ENCODE data around the gene FAT2. TPM values are rescaled to one million over a fixed set of nuclear protein-coding genes. Genes with fewer than 3 reads are reported as not detected.

The FAT2 gene
- total and polyA plus RNA-seq, 2 experiments from 2014 or later = 0.06 to 0.59 TPM

GRCh38 chr5:151570512-151571269 lies 20.4 kb downstream of the FAT2 start:
- no peaks in the 10 kb centered on the region for H3K36me3 ChIP-seq (ENCODE audit: insufficient read depth)
- H3K4me2 ChIP-seq = peak overlapping the region; percentile 58; the same call in 1 of the 2 replicates
- DNase-seq (ENCODE audit: low spot score) = peak; percentile 83
- peaks cover 8% of the 10 kb centered on the region for H3K9me2 ChIP-seq (ENCODE audit: insufficient read depth)
- H3K4me1 ChIP-seq (ENCODE audit: insufficient read depth) = peaks cover 9% of the 10 kb centered on the region; the same call in 1 of the 2 replicates
- H4K20me1 ChIP-seq (replicated peaks; ENCODE audit: insufficient read depth) = no peaks in the 10 kb centered on the region
- H3K4me1 Mint-ChIP-seq = peaks cover 14% of the 10 kb centered on the region
- H3K4me3 ChIP-seq = no peak overlapping the region; the same call in 1 of the 2 replicates
- 0 out of 3 replicates have a peak, but pooled peaks cover 6% of the 10 kb centered on the region for H3K36me3 Mint-ChIP-seq (ENCODE audit: low read depth)
- H3K27me3 Mint-ChIP-seq (ENCODE audit: insufficient read depth, low read depth, poor library complexity) = no peaks in the 10 kb centered on the region
- H3K27me3 ChIP-seq (ENCODE audit: insufficient read depth) = peaks cover 9% of the 10 kb centered on the region; the same call in 1 of the 2 replicates
- TF ChIP-seq EZH2phosphoT487 (IDR thresholded peaks at IDR 0.05; ENCODE audit: unreplicated experiment) (no peak), EZH2 (IDR thresholded peaks at IDR 0.05; ENCODE audit: low read depth, unreplicated experiment) (no peak), REST (IDR thresholded peaks at IDR 0.05; ENCODE audit: unreplicated experiment) (no peak), ZNF331 (CRISPR knock-in tag; IDR thresholded peaks at IDR 0.05; ENCODE audit: low read depth) (no peak), ZNF462 (CRISPR knock-in tag; IDR thresholded peaks at IDR 0.05) (0 out of 2 replicates have a peak, but pooled peaks have one; percentile 24)
- no peaks in the 10 kb centered on the region for H3K79me2 ChIP-seq (replicated peaks; ENCODE audit: insufficient read depth)
- no peak overlapping the region for H3K4me3 Mint-ChIP-seq
- peak; percentile 82 for ATAC-seq
- H3K9me3 Mint-ChIP-seq = no peaks in the 10 kb centered on the region
- H3F3A ChIP-seq (replicated peaks; ENCODE audit: low read depth) = no peaks in the 10 kb centered on the region
- H3K27ac ChIP-seq (ENCODE audit: low read depth) = no peak overlapping the region
- H2AFZ ChIP-seq = no peak overlapping the region
- no peak overlapping the region for H3K27ac Mint-ChIP-seq
